Vagina (tissue), 2 donors: ENCODE results near the gene TULP1.

Source experiments
- CTCF ChIP-seq, 3 experiments: fragments of 450-650 bp in 2 of 3; fragments of 200-600 bp in 1 of 3; sonication (generic) in 1 of 3; IDR thresholded peaks; one replicate each; pipeline ENCODE4 v1.5.1; 2017 to 2019; ENCODE audit warnings: antibody characterized with exemption in 3 of 3, mild to moderate bottlenecking in 2 of 3, moderate library complexity in 2 of 3
- POLR2A ChIP-seq, 2 donors: fragments of 450-650 bp; IDR thresholded peaks; one replicate each; pipeline ENCODE4 v1.6.1; 2017; ENCODE audit warnings: antibody characterized with exemption in 2 of 2, mild to moderate bottlenecking in 2 of 2, moderate library complexity in 2 of 2

DNA sequence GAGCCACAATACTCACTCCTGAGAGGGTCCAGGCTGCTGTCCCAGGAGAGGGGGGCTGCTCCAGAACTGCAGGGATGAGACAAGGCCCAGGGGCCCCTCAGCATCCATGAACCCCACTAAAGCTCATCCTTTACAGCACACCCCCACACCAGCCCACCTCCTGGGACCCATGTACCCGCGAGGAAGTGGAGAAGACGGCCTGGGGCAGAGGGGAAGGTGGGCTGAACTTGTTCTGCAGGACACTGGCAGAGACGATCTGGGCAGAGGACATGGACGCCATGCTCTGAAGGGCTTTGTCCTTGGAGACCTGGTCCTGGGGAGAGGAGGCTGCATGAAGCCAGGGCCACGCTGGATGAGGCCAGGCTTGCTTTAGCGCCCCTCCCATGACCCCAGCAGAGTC, 34.4 kb downstream of the TULP1 start:
- no peak for TF ChIP-seq POLR2A (IDR thresholded peaks at IDR 0.05)
- TF ChIP-seq CTCF (IDR thresholded peaks at IDR 0.05): no peak
